ENCODE results near the gene TRIM33.
"Not testable (repeated sequence)": the region's sequence is repeated elsewhere in the genome, so short reads cannot be mapped to it uniquely, and the experiment has no call there.

The TRIM33 gene

GRCh38 chr1:114509596-114510273 lies 1.3 kb downstream of the TRIM33 start:
- no peak for DNase-seq

DNA sequence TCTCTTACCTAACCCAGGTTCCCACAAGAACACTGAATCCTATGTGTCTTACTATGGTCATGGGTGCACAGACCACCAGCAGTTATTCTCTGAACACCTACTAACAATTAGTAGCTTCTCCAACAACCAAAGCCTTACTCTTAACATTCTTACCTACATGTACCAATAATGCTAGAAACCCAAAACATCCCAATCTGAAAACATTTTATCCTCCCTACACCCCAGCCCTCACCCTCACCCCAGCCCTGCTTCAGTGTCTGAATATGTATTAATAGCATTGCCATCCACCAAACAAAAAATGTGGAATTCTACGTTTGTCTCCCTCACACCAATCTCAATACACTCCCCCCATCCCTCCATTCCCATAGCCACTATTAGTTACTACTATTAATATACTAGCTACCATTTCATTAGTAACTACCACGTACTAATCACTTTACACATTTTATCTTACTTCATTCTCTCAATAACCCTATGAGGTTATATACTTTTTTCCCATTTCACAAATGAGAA lies 2.6 kb downstream of the TRIM33 start:
- DNase-seq = no peak

GRCh38 chr1:114507513-114507912 lies 3.5 kb downstream of the TRIM33 start:
- DNase-seq = no peak

GRCh38 chr1:114505148-114505561 lies 5.8 kb downstream of the TRIM33 start:
- no peak for DNase-seq

DNA sequence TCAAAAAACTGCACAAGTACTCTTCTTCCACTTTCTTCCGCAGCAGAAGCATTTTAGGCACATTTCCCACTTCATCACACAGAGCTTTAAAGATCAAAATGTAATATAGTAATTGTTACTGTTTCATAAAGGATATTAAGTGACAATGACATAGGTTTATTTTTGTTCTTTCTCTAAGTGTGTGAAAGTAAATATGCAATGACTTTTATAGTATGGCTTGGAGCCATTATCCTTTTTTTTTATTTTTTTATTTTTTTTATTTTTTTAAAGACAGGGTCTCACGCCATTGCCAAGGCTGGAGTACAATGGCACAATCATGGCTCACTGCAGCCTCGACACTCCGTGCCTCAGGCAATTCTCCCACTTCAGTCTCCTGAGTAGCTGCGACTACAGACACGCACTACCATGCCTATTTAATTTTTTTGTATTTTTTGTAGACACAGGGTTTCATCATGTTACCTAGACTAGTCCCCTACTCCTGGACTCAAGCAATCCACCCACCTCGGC lies 7.0 kb downstream of the TRIM33 start:
- DNase-seq = no peak

DNA sequence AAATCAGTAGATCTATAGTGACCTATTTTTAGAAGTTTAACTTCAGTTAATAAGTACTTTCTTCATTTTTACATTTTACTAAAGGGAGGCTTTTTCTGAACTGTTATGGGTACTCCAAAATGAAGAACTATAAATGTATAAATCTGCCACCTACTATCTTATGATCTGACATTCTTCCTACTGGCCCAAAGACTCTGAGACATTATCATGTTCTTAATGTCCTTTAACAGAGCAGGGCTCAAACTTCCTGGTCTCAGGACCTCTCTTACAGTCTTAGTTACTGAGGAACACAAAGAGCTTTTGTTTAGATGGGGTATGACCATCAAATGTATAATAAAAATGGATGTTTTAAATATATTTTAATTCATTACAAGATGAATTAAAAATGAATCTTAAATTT lies 8.9 kb downstream of the TRIM33 start:
- no peak for DNase-seq

DNA sequence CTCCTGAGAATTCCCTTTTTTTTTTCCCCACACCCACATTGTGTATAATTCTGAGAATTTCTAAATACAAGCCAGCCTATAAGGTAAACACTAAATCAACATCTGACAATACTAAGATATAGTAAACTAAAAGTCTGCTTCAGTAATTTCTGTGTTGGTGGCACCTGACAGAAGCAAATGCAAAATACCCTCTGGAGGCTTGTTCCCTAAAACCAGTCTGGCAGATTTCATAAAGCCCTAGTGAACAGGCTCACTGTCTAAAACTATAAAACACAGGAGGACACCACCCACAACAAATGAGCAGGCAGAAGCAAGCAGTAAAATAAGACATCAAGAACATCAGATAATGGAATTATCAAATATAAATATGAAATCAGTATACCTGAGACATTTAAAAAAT lies 11.5 kb downstream of the TRIM33 start:
- DNase-seq = no peak

- DNase-seq = no peak
Observed at GRCh38 chr1:114496089-114496488, 14.9 kb downstream of the TRIM33 start.

DNA sequence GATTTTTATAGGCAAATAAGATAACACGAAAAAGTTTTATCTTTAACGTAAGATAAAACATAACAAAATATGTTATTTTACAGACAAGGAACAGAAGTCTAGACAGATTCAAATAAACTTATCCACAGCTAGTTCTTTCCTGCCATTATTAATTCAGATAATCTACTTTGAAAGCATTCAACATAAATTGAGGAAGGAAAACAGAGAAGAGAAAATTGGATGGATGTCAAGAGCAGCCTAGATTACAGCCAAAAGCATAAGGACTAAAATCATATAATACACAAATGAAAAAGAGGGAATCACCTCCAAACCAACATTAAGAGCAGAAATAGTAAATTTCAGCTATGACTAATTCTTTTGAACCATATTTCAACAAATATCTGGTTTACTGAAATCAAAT lies 15.5 kb downstream of the TRIM33 start:
- DNase-seq = no peak

DNA sequence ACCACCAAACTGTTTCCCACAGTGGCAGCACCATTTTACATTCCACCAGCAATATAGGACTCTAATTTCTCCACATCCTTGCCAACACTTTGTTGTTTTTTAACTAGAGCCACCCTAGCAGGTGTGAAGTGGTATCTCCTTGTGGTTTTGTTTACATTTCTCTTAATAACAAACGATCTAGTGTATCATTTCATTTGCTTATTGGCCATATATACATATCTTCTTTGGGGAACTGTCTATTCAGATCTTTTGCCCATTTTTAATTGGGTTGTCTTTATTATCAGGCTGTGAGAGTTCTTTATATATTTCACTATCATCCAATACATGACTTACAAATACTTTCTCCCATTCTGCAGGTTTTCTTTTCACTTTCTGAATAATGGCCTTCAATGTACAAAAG lies 18.0 kb downstream of the TRIM33 start:
- no peak for DNase-seq

- DNase-seq = no peak
Observed at GRCh38 chr1:114490274-114490693, 20.7 kb downstream of the TRIM33 start.

- no peak for DNase-seq
Observed at GRCh38 chr1:114488739-114489138, 22.3 kb downstream of the TRIM33 start.

DNA sequence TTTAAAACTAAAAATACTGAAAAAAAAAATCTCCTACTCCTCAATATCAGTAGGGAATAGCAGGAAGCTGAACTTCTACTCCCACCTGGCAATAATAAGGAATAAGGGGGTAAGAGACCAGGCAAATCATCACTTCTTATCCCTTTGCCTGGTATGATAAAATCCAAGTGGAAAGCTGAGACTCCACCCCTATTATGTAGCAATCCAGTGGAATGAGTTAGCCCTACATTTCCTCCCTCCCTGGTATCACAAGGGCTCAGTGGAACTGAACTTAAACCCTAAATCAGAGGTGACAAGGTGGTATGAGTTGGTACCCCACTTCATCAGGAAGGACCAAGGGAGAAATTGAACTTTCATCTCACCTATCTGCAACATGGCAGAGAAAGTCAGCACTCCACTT lies 25.7 kb downstream of the TRIM33 start:
- DNase-seq = no peak

DNA sequence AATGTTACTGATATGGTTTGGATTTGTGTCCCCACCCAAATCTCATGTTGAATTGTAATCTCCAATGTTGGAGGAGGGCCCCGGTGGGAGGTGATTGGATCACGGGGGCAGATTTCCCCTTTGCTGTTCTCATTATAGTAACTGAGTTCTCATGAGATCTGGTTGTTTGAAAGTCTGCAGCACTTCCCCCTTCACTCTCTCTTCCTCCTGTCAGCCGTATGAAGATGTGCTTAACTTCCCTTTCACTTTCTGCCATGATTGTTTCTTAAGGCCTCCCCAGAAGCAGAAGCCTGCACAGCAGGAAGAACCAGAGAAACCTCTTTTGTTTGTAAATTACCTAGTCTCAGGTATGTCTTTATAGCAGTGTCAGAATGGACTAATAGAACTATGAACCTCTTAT lies 28.4 kb downstream of the TRIM33 start:
- DNase-seq = no peak

DNA sequence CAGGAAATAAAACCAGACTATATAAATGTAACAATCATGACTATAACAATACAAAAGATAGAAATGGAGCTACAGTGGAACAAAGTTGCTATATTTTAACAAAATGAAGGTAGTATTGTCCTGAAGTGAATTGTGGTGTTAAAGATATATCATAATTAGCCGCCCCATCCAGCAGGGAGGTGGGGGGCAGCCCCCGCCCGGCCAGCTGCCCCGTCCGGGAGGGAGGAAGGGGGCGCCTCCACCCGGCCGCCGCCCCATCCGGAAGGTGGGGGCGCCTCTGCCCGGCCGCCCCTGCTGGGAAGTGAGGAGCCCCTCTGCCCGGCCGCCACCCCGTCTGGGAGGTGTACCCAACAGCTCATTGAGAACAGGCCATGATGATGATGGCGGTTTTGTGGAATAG lies 31.4 kb downstream of the TRIM33 start:
- not testable (repeated sequence) for DNase-seq

DNA sequence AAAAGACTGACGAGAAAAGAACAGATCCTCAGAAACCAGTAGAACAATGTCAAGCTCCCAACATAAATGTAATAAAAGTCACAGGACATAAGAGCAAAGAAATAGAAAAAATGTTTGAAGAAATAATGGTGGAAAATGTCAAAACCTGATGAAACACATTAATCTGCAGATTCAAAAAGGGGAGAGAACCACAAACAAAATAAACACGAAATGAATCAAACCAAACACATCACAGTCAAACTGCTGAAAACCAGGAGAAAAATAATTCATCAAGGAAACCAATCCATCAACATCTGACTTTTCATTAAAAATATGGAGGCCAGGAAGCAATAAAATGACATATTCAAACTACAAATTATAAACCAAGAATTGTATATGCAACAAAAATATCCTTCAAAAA lies 31.9 kb downstream of the TRIM33 start:
- no peak for DNase-seq

- no peak for DNase-seq
Observed at GRCh38 chr1:114473796-114474195, 37.2 kb downstream of the TRIM33 start.

- no peak for DNase-seq
Observed at GRCh38 chr1:114472408-114472807, 38.6 kb downstream of the TRIM33 start.

DNA sequence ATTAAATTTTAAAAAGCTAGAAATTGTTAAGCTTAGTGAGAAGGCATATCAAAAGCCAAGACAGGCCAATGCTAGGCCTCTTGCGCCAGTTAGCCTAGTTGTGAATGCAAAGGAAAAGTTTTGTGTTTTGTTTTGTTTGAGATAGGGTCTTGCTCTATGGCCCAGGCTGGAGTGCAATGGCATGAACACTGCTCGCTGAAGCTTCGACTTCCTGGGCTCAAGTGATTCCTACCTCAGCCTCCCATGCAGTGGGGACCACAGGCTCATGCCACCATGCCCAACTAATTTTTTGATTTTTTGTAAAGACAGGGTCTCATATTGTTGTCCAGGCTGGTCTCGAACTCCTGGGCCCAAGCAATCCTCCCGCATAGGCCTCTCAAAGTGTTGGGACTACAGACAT lies 40.3 kb downstream of the TRIM33 start:
- DNase-seq = no peak

GRCh38 chr1:114468710-114469468 lies 42.1 kb downstream of the TRIM33 start:
- DNase-seq = no peak

DNA sequence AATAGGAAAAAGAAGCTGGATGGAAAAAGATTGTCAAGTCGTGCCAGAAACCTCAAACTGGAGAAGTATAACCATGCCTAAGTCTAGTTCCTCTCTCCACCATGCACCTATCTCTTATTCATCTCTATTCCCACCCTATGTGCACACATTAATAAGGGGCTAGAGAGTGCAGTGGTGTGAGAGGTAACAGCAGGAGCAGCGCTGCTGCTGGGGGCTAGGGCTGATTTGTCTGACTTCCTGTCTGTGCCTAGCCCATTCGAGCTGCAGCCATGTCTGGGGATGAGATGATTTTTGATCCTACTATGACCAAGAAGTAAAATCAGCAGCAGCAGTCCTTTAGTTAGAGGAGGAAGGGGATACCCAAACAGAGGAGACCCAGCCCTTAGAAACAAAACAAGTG lies 43.0 kb downstream of the TRIM33 start:
- no peak for DNase-seq

GRCh38 chr1:114467491-114467890 lies 43.5 kb downstream of the TRIM33 start:
- DNase-seq = no peak

GRCh38 chr1:114466334-114467014 lies 44.5 kb downstream of the TRIM33 start:
- DNase-seq = no peak

DNA sequence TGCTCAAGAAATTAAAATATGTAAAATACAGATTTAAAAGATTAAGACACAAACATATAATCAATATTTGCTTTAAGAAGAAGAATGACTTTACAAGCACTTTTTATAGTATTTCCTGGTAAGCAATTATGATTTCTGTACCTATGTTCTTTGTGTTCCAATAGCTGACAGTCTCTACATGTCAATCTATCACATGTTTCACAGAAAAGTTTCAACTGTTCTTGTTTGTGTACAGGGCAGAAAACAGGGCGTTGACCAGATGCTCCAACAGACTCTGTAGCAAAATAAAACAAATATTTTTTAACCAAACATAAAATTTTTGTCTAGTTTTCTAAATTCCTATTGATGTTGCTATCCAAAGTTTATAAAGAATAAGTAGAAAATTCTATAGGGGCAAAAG lies 48.0 kb downstream of the TRIM33 start:
- no peak for DNase-seq

Measured in NCI-H1105 (cell line).